ENCODE data around the gene ZFYVE27. TPM values are rescaled to one million over a fixed set of nuclear protein-coding genes. Genes with fewer than 3 reads are reported as not detected.

Gene ZFYVE27
- total RNA-seq, 1 donor from 2014 or later, result 26.9 TPM

DNA sequence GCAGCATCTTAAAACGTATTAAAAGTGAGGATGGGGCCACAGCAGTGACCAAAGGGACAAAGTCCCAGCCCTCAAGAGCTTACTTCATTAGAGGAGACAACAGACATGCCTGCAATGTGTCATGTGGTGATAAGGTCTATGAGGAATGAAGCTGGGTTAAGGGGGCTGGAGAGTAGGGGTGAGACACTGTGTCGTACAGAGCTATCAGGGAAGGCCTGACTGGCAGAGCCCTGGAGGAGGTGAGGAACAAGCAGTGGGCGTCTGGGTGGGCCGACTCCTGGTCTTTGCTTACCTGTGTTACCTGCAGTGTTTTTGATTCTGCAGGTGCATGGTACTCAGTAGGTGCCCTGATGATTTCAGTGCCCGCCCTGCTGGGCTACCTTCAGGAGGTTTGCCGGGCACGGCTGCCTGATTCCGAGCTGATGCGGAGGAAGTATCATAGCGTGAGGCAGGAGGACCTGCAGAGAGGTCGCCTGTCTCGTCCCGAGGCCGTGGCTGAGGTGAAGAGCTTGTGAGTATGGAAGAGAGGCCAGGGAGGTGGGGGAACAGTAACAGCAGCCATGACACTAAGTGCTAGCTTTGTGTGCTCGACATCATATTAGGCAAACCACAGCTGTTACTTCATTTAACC is 7.6 kb downstream of the ZFYVE27 start:
- TF ChIP-seq, protein P1, sequence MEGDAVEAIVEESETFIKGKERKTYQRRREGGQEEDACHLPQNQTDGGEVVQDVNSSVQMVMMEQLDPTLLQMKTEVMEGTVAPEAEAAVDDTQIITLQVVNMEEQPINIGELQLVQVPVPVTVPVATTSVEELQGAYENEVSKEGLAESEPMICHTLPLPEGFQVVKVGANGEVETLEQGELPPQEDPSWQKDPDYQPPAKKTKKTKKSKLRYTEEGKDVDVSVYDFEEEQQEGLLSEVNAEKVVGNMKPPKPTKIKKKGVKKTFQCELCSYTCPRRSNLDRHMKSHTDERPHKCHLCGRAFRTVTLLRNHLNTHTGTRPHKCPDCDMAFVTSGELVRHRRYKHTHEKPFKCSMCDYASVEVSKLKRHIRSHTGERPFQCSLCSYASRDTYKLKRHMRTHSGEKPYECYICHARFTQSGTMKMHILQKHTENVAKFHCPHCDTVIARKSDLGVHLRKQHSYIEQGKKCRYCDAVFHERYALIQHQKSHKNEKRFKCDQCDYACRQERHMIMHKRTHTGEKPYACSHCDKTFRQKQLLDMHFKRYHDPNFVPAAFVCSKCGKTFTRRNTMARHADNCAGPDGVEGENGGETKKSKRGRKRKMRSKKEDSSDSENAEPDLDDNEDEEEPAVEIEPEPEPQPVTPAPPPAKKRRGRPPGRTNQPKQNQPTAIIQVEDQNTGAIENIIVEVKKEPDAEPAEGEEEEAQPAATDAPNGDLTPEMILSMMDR (conservative IDR thresholded peaks at IDR 0.05), result no peak
- Mint-ChIP-seq H3K27me3 (ENCODE audit: low read depth) (no peaks in the 10 kb centered on the region), H3K27ac (ENCODE audit: unreplicated experiment) (peak overlapping the region; percentile 81), H3K36me3 (ENCODE audit: low read depth) (peaks cover 12% of the 10 kb centered on the region), H3K4me3 (no peak overlapping the region), H3K9me3 (no peaks in the 10 kb centered on the region), H3K4me1 (peaks cover 12% of the 10 kb centered on the region)
- no peak for DNase-seq (ENCODE audit: low read depth, low spot score)

DNA sequence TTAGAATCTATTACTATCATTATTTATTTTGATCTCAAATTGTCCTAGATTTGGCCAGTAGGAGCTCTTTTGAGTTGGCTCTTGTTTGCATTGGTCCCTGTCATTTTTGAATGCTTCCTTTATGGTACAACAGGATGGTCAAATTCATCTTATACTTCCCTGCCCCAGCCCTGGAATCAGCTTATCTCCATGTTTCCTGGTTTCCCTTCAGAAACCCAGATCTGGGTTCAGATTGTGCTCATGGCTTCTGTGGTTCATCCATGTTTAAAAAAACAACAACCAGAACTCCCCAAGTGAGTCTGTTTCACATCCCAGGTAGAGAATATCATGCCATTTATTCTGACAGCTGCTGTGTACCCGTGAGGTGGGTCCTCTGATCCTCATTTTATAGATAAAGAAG is 10.6 kb downstream of the ZFYVE27 start:
- peaks cover 6% of the 10 kb centered on the region for H3K36me3 Mint-ChIP-seq (ENCODE audit: low read depth)
- H3K4me1 Mint-ChIP-seq, result no peaks in the 10 kb centered on the region
- no peaks in the 10 kb centered on the region for H3K9me3 Mint-ChIP-seq

GRCh38 chr10:97748116-97748515 is 11.2 kb downstream of the ZFYVE27 start:
- no peaks in the 10 kb centered on the region for H3K9me3 Mint-ChIP-seq
- no peak overlapping the region for H3K27ac Mint-ChIP-seq (ENCODE audit: unreplicated experiment)
- peaks cover 6% of the 10 kb centered on the region for H3K36me3 Mint-ChIP-seq (ENCODE audit: low read depth)
- TF ChIP-seq, protein P1 (conservative IDR thresholded peaks at IDR 0.05), result no peak
- no peak for DNase-seq (ENCODE audit: low read depth, low spot score)
- no peaks in the 10 kb centered on the region for H3K27me3 Mint-ChIP-seq (ENCODE audit: low read depth)
- no peak overlapping the region for H3K4me3 Mint-ChIP-seq
- no peaks in the 10 kb centered on the region for H3K4me1 Mint-ChIP-seq

More for the DNA sequence above, 10.6 kb downstream of the ZFYVE27 start:
- Mint-ChIP-seq H3K4me3 (no peak overlapping the region), H3K27me3 (ENCODE audit: low read depth) (no peaks in the 10 kb centered on the region), H3K27ac (ENCODE audit: unreplicated experiment) (no peak overlapping the region)
- TF ChIP-seq, protein P1 (conservative IDR thresholded peaks at IDR 0.05), result no peak
- DNase-seq (ENCODE audit: low read depth, low spot score), result no peak

DNA sequence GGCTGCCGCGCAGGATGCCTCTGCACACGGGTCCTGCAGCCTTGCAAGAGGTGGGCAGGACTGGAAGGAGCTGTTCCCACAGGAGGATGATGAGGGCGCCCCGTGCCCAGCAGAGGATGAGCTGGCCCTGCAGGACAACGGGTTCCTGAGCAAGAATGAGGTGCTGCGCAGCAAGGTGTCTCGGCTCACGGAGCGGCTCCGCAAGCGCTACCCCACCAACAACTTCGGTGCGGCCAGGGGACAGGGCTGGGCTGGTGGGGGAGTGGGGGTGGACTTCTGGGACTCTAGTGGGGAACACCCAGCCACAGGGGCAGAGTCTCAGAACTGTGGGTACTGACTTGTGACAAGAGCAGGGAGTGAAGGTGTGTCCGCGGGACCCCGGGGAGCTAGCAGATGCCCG is 16.0 kb downstream of the ZFYVE27 start:
- Mint-ChIP-seq H3K4me1 (no peaks in the 10 kb centered on the region), H3K9me3 (no peaks in the 10 kb centered on the region), H3K27ac (ENCODE audit: unreplicated experiment) (peak overlapping the region; percentile 19), H3K36me3 (ENCODE audit: low read depth) (no peaks in the 10 kb centered on the region), H3K4me3 (no peak overlapping the region), H3K27me3 (ENCODE audit: low read depth) (no peaks in the 10 kb centered on the region)
- TF ChIP-seq, protein P1 (conservative IDR thresholded peaks at IDR 0.05), result no peak
- DNase-seq (ENCODE audit: low read depth, low spot score), result no peak

- Mint-ChIP-seq H3K36me3 (ENCODE audit: low read depth) (no peaks in the 10 kb centered on the region), H3K4me3 (no peak overlapping the region), H3K27me3 (ENCODE audit: low read depth) (no peaks in the 10 kb centered on the region), H3K4me1 (no peaks in the 10 kb centered on the region), H3K9me3 (no peaks in the 10 kb centered on the region), H3K27ac (ENCODE audit: unreplicated experiment) (no peak overlapping the region)
- no peak for DNase-seq (ENCODE audit: low read depth, low spot score)
- TF ChIP-seq, protein P1 (conservative IDR thresholded peaks at IDR 0.05), result no peak
These were observed 17.8 kb downstream of the ZFYVE27 start for GRCh38 chr10:97754726-97755125.

All from neural crest cell (in vitro differentiated cells).